ENCODE measurements around the gene TEAD4.

Gene TEAD4

DNA sequence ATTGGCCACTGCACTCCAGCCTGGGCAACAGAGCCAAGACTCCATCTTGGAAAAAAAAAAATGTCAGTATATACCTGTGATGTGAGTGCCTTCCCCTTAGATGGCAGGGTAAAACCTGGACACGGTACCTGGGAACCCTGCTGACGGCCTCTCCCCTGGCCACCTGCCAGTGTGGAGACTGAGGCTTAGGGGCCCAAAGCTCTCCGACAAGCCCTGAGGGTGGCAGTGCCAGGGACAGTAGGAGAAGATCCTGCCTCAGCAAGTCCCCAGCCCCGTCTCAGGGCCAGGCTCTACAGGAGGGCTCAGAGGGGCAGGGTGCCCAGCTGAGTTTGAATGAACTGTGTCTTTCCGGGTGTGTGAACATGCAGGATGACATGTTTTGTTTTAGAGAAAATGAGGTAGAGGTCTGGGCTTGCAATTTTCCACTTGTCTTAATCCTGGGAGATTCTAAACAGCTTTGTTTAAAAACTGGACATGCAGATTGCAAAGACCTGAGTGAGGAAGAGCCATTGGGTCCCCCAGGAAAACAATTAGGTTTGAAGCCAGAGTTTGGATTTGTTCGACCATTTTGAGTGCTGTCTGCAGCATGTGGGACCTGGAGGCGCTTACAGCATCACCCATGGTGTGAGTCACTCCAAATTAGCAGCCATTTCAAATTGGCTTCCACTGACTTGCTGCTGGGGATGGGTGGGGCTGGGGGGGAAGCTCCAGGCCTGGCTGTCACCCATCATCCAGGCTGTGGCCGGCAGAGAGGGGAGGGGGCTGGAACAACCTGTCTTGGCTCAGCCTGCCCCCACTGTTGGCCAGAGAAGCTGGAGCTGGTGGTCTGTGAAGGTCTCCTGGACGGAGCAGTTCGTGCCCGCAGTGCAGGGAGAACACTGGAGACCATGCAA is 128.8 kb downstream of the TEAD4 start:
- TF ChIP-seq FOXM1 (IDR thresholded peaks at IDR 0.05; ENCODE audit: borderline replicate concordance) (no peak), ARNT (IDR thresholded peaks at IDR 0.05) (no peak), HDGF (IDR thresholded peaks at IDR 0.05; ENCODE audit: borderline replicate concordance) (no peak), NFRKB (IDR thresholded peaks at IDR 0.05) (no peak), FOXA1 (IDR thresholded peaks at IDR 0.05) (no peak), ELF4 (IDR thresholded peaks at IDR 0.05) (no peak), ZNF384 (IDR thresholded peaks at IDR 0.05) (no peak), SUZ12 (IDR thresholded peaks at IDR 0.05) (no peak), SP1 (IDR thresholded peaks at IDR 0.05) (no peak), CTBP1 (IDR thresholded peaks at IDR 0.05; ENCODE audit: borderline replicate concordance) (no peak), L3MBTL2 (conservative IDR thresholded peaks at IDR 0.05) (no peak), BHLHE40 (IDR thresholded peaks at IDR 0.05; ENCODE audit: borderline replicate concordance) (no peak), LEF1 (IDR thresholded peaks at IDR 0.05; ENCODE audit: borderline replicate concordance) (no peak), TARDBP (IDR thresholded peaks at IDR 0.05) (no peak), FOXK2 (IDR thresholded peaks at IDR 0.05) (no peak)
- TF ChIP-seq, protein P1, sequence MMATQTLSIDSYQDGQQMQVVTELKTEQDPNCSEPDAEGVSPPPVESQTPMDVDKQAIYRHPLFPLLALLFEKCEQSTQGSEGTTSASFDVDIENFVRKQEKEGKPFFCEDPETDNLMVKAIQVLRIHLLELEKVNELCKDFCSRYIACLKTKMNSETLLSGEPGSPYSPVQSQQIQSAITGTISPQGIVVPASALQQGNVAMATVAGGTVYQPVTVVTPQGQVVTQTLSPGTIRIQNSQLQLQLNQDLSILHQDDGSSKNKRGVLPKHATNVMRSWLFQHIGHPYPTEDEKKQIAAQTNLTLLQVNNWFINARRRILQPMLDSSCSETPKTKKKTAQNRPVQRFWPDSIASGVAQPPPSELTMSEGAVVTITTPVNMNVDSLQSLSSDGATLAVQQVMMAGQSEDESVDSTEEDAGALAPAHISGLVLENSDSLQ (IDR thresholded peaks at IDR 0.05): no peak
- ChIA-PET POLR2A (no interaction called here), CTCF (interaction anchor here (0.6 to 1.1 kb wide), 2 partner anchors 15 to 1765 kb away, joined by 3 read pairs; no protein-coding TSS in a partner anchor)
- no peak for DNase-seq (ENCODE audit: extremely low spot score)

DNA sequence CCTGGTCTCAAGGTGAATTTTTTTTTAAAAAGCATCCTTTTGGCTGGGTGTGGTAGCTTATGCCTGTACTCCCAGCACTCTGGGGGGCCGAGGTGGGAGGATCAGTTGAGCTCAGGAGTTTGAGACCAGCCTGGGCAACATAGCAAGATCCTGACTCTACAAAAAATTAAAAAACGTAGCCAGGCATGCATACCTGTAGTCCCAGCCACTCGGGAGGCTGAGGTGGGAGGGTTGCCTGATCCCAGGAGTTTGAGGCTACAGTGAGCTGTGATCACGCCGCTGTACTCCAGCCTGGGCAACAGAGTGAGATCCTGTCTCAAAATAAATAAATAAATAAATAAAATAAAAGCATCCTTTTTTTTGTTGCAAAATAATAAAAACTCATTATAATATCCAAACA is 130.4 kb downstream of the TEAD4 start:
- POLR2A ChIA-PET: no interaction called here
- TF ChIP-seq SP1 (IDR thresholded peaks at IDR 0.05) (no peak), FOXK2 (IDR thresholded peaks at IDR 0.05) (no peak), SUZ12 (IDR thresholded peaks at IDR 0.05) (no peak), NFRKB (IDR thresholded peaks at IDR 0.05) (no peak), TARDBP (IDR thresholded peaks at IDR 0.05) (no peak), LEF1 (IDR thresholded peaks at IDR 0.05; ENCODE audit: borderline replicate concordance) (no peak), CTBP1 (IDR thresholded peaks at IDR 0.05; ENCODE audit: borderline replicate concordance) (no peak), ELF4 (IDR thresholded peaks at IDR 0.05) (no peak), ARNT (IDR thresholded peaks at IDR 0.05) (no peak), BHLHE40 (IDR thresholded peaks at IDR 0.05; ENCODE audit: borderline replicate concordance) (no peak), FOXA1 (IDR thresholded peaks at IDR 0.05) (no peak), ZNF384 (IDR thresholded peaks at IDR 0.05) (no peak), FOXM1 (IDR thresholded peaks at IDR 0.05; ENCODE audit: borderline replicate concordance) (no peak), HDGF (IDR thresholded peaks at IDR 0.05; ENCODE audit: borderline replicate concordance) (no peak), L3MBTL2 (conservative IDR thresholded peaks at IDR 0.05) (no peak)
- TF ChIP-seq, protein P1 (IDR thresholded peaks at IDR 0.05): no peak
- CTCF ChIA-PET: interaction anchor here (0.6 kb wide), 1 partner anchor 866 kb away, joined by 3 read pairs; no protein-coding TSS in a partner anchor
- no peak for DNase-seq (ENCODE audit: extremely low spot score)
